Epithelial cell of esophagus (primary cell): ENCODE results near the gene ANKRD63.

Source experiments
- DNase-seq: peaks from one replicate; pipeline ENCODE4 v3.0.0; 2010; ENCODE audit warnings: low read depth
- H3K4me3 ChIP-seq: 2 replicates; pipeline ENCODE4 v1.5.1; 2011; ENCODE audit warnings: mild to moderate bottlenecking, low read length, control low read depth
- CTCF ChIP-seq: IDR thresholded peaks from 2 replicates; pipeline ENCODE4 v1.5.1; 2011; ENCODE audit warnings: low read depth, mild to moderate bottlenecking, low read length, control low read depth, inconsistent platforms; ENCODE audit not compliant: insufficient read depth; ENCODE audit errors: missing control alignments

The ANKRD63 gene

DNA sequence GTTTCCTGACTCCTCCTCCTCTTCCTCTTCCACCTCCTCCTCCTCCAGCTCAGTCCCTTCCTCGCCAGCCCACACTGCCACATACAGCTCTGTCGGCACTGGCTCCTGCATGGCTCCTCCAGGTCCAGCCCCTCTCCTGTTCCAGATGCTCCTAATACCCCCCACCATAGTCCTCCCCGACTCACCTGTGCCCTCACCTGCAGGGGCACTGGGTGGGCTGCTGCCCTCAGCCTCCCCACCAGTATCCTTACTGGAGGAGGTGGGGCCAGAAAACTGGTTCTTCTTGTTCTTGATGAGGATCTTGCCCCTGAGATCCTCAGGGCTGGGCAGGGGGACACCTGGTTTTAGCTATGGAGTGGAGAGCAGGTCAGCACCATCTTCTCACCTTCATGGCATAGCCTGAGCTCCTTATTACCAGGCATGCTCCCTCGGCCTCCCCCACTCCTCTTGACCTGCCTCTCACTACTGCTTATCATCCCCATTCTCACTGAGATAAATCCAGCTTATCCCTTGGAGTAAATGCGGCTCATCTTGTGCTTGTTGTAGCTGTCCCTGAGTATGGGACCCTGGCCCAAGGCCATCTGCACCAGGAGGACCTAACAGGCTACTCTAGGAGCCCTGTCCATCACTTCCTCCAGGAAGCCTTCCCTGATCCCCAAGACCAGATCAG is 13.8 kb upstream of the ANKRD63 start:
- no peak overlapping the region for H3K4me3 ChIP-seq
- TF ChIP-seq CTCF, result no peak
- no peak for DNase-seq

DNA sequence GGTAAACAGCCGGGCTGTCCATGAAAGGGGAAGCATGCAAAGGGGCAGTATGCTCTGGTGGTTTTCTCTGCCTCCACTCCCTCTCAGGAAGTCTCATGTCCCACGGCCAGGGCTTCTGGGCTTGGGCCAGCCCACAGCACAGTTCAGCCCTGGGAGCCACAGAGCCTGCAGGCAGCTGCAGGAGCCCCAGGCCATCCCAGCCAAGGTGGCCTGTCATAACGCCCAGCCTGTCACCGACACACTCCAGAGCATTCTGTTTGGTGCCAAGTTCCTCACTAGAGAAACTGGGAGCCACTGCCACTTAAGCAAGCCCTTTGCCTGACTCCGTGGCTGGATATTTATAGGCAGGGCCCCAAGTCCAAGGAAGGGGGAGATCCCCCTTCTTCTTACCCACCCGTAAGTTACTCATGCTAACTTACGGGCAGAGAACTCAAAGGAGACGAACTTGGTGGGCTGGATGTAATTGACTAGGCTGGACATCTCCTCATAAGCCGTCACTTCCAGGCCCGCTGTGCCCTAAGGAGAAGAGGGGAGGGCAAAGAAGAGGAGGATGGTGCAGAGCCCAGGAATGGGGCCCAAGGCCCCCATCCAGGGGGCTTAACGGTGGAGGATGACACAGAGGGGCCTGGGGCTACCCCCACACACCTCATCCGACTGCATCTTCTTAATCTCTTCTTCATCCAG is 13.2 kb upstream of the ANKRD63 start:
- no peak for DNase-seq
- TF ChIP-seq CTCF, result no peak

GRCh38 chr15:40295297-40295696 is 12.4 kb upstream of the ANKRD63 start:
- no peak overlapping the region for H3K4me3 ChIP-seq
- TF ChIP-seq CTCF, result no peak
- no peak for DNase-seq

More for the DNA sequence above, 13.2 kb upstream of the ANKRD63 start:
- no peak overlapping the region for H3K4me3 ChIP-seq

GRCh38 chr15:40293905-40294895 is 11.3 kb upstream of the ANKRD63 start:
- TF ChIP-seq CTCF, result no peak
- no peak overlapping the region for H3K4me3 ChIP-seq
- no peak for DNase-seq

GRCh38 chr15:40293006-40293405 is 10.1 kb upstream of the ANKRD63 start:
- H3K4me3 ChIP-seq, result no peak overlapping the region
- no peak for TF ChIP-seq CTCF
- DNase-seq, result no peak

- no peak overlapping the region for H3K4me3 ChIP-seq
- TF ChIP-seq CTCF, result no peak
- no peak for DNase-seq
These were observed 9.4 kb upstream of the ANKRD63 start for GRCh38 chr15:40292246-40292645.
